Iris pigment epithelial cell (primary cell): ENCODE measurements around the gene HOXB7.

Experiments
- DNase-seq: peaks from one replicate; pipeline ENCODE4 v3.0.0-alpha.2; 2011; ENCODE audit warnings: low read depth

The HOXB7 gene

DNA sequence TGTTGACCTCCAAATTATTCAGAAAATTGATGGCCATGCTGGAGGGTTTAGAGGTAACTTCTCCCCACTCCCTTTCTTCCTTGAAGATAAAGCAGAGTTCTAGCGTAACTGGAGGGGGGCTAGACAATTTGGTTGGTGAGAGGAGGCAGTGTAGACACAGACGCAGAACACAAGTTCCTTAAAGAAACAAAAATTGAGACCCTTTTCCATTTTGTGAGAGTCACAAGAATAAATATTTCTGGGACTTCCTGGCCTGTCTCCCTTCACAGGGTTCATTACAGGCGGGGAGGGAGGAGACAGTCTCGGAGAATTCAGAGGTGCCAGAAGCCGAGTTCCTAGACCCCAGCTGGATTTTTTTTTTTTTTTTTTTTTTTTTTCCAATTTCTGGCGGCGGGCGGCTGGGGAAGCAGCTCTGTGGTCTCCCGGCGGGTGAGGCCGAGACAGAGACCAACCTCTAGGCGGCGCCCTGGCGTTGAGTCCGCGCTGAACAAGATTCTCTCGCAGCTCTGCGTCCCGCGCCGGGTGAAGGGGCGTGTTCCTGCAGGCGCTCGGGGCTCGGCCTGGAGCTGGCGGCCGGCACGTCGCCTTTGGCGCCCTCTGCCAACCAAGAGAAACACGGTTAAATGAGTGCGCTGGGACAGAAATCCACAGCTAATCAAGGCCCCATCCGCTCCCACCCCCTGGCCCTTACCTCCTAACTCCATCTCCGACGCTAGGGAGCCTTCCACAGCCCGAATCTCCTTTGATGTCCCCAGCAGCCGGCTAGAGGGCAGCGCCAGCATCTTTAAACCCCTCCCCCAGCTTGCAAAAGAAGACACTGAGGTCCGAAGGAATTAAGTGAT, 25.6 kb upstream of the HOXB7 start:
- DNase-seq: peak; percentile 22

DNA sequence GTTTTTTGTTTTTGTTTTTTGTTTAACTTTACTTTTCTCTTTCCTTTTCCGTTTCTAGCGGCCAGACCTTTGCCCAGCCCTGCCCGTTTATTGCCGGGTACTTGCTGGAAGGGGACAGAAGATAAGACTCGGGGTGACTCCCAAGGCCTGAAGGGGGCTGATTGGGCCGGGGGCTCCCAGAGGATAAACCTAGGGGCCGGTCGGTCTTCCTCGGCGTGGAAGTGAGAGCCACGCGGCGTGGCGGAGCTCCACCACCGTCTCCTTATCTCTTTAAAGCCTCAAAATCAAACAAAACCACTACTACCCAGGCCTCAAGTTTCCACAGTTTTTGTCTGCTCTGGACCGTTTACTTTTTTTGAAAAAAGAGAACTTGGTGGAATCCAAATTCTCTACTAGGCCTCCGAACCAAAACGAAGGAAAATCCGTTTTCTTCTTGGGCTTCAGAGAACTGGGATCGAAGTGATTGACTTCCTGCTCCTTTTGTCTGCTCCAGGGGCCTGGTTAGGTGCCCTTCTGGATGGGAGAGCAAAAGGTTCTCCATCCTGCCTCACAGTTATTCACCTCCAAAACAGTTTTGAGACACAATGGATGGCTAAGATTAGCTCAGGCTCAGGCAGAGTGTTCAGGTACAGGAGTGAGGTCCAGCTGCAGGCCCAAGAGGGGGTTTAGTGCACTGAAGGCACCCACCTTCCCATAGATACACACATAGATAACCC, 23.8 kb upstream of the HOXB7 start:
- DNase-seq: no peak

DNA sequence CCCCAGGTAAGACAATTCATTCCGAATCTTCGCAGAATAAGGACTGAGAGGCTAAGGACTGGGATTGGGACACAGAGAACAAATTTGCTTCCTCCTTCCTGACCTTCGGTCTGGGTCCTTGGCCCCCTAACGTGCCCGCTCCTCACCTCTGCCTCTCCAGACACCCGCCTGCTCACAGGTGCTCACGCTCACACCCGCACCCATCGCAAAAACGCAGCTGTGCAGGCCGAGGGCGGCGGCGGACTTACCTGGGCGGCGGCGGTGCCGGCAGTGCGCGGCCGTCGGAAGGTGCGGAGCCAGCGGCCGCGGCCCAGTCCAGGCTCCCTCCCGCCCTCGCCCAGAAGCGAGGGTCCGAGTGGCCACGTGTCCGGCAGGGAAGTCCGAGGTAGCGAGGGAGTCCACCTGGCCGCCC, 22.5 kb upstream of the HOXB7 start:
- no peak for DNase-seq

DNA sequence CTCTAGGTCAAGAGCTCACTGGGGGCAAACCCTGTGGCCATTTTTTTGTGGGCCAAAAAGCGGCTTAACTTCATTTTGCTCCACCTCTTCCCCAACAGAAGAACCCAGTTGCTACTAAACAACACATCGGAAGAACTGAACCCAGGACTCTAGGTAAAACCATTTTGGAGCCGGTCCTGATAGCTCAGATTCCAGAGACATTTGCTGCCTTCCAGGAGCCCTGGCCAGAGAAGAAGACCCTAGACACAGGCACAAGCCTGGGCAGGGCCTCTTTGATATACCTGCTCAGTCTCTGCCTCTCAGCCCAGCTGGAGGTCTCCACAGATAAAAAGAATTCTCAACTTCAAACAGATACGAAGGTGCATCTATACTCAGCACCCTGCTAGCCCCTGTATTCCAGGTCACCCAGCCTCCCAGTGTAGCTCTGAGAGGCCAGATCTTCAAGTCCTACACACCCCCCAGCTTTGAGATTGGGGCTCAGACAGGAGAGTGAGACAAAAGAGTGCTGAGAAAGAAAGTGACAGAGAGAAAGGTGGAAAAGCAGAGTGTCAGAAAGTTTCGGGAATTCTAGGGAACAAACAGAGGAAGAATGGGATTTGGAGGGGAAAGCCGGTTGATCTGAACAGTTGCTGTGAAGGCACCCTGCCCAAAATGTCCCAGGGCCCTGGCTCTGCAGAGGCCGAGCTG, 21.9 kb upstream of the HOXB7 start:
- DNase-seq: no peak

DNA sequence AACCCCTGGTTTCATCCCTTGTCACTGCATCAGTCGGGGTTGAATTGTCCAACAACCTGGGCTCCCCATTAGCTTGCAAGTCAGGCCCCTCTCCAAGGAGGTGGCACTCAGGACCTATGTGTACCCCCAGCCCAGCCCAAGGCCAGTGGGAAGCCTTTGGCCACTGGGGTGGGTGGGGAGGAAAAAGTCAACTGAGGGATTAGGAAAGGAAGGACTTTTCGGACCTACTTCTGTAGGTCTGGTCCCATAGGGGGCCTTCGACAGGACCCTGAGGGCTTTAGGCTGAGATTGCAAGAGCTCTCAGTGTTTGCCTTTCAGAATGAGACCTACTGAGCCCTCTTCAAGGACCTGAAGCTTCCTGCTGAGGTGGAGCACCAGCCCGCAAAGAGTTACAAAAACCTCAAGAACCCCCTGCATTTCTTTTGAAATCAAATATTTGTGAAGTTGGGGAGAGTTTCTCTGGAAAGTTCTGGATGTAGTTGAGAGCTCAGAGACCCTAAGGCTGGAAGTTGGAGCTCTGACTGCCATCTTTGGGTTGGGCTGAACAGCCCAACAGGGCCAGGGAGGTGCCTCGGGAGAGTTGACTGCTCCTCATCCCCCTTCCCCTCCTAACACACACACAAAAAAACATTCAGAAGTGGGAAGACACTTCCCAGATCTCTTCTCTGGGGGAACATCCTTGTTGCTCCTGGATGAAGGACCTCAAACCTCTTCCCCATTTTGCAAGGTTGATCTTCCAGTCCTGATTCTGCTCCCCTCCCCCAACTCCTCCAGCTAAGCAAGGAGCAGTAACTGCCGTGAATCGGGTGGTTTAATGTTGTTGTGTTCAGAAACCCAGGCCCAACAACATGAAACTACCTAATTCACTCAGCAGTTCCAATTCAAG, 21.1 kb upstream of the HOXB7 start:
- DNase-seq: no peak

DNA sequence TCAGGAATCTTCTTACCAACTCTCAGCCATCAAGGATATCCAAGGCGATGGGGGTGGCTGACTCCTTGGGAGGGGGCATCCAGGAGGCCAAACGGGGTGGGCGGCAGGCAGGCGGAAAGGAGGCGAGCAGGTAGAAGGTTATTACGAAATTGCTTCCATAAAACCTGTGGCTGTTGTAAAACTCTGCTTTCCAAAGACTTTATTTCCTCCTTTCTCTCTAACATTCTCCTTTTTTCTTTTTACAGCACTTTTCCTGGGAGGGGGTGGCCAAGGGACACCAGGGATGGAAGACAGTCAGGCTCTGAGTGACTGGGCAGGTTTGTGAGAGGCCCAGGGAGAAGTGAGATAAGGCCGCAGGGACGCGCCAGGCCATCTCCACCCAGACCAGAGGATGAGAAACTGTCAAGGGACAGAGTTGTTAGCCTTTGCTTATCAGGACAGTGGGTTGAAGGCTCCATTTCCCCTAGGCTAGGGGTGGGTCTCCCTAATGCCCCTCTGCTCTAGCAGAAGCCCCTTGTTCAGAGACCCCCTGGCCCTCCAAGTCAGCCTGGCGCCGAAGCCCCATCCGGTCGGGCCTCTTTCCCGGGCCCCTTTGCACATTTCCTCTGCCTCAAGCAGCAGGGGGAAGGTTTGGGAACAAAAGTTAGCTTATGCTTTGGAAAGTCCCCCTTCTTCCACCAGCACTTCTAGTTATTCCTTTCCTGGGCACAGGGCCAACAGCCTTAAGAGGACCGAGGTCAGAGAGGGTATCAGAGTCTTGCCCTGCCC, 20.3 kb upstream of the HOXB7 start:
- no peak for DNase-seq

DNA sequence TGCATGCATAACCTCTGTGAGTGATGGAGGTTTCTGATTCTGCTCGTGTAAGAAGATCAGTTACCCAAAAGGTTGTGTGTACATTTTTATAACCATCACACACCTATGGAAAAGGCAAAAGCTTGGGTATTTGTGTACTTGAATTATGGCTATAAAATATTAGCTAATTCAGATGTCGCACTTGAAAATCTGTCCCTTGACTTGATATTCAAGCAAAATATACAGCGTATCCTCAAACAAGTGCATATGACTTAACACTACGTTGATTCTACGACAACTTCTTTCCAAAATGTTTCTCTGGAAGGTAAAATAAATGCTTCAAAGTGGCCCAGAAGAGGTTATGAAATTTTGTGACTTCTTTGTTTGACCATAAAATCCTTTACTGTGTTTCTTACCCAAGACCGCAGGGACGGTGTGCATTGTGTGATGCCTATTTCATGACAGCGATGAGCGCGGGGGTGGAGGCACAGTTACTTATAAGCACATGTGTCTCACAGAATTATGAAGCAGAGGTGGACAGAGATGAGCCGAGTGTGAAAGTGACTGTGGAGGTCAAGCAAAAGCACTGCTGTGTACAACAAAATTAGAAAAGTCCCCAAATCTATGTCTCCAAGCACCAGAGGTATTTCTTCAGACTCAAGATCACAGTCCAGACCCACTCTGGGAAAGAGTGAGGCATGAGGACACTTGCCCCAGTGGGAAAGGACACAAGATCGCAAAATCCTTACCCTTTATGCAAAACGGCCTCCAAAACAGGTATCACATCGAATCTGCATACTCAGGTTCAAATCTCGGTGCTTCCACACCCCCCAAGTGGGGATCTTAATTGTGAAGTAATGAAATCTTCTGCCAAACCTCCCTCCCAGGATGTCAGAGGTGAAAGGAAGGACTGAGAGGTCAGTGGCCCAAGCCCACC, 19.4 kb upstream of the HOXB7 start:
- DNase-seq: no peak

DNA sequence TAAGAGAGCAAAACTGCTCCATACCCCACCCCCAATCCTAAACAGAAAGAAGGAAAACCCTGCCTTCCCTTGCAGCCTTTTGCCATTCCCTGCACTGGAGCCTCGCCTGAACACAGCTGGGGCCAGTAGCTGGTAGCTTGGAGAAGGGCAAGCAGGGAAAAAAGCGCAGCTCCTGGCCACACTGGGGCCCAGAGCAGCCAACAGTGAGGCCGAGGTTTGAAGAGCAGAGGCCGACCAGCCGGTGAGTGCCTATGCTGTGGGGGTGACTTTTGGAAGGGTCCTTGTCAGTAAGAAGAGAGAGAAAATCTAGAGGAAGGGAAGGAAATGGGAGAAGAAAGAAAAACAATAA, 18.6 kb upstream of the HOXB7 start:
- no peak for DNase-seq

DNA sequence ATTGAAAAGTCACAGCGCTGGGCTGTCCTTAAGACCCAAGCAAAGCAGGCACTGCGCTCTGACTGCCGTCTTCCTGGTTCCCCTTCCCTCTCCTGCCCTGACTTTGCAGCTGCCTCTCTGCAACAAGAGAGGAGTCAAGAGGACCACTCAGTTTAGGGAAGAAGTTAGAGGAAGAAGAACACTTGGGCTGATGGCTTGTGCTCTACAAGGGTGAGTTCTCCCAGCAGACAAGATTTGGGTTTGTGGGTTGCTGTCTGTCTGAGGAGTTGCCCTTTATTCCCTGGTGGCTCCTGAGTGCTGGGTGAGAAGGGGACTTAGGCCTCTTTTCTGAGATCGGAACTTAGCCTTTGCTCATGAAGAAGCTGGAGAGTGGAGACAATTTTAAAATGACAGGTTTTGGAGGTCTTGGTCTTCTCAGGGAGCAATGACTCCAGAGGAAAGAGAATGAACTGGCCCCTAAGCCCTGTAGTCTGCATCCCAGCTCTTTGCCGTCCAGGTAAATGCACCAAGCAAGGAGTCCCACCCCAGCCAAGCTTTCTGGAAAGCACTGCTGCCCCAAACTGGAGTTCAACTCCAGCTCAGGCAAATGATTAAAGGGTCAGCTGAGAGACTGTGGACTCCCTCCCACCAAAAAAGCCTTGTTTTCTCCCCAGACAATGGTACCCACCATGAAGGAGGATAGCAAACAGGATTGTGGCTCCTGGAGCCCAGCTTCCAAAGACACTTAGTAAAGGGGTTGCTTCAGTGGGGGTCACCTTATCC, 18.0 kb upstream of the HOXB7 start:
- no peak for DNase-seq

DNA sequence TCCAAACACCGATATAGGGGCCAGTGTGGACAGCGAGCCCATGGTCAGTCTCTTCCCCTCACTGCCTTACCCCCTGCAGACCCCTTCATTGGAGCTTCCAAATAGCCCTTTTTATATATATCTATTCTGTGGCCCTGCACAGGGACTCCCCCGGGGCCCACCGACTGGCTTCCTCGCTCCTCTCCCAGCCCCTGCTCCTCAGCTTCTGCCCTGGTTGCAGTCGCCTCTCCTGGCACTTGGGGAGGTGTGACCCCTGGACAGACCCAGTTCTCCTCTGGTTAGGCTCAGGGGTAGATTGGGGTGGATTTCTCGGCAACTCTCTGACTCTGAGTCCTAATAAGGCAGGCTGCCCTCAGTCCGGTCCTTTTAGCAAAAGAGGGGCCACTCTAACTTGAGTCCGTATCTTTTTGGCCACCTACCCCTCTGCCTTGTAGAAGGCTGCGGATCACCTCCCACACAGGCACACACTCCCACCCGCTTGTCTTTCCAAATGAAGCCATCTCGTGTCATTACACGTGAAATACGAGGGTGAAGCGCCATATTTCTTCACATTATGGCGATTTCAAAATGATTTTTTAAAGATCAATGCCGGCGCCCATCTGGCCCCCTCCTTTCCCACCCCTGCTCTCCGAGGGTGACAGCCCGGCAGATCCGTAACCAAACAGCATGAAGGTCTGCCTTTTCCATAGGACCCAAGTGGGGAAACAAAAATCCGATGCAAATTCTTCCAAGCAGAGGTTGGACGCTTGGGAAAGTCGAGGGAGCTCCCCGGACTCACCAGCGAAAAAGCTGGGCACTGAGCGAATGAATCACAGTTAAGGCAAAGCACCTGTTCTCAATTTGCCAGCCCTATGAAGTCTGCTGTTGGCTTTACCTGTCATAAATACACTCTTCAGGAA, 17.1 kb upstream of the HOXB7 start:
- no peak for DNase-seq

DNA sequence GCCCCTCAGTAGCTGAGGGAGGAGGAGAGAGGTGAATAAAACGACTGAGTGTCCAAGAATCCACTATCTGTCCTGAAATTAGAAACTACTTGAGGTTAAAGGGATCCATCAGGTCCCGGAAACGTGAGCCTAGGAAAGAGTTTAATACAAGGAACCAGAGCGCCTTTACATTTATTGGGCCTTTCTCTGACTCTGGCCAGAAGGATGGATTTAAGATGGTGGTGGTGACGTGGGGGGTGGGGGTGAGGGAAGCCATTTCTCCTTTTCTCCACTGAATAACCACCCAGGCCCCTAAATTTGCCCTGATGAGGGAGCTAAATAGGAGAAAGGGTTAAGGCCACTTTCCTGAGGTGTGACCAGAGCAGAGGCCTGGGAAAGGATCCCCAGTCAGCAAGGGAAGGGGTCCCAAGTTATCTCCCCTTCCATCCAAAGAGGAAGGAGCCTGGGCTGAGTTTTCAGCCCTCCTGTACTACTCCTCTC, 16.3 kb upstream of the HOXB7 start:
- no peak for DNase-seq

DNA sequence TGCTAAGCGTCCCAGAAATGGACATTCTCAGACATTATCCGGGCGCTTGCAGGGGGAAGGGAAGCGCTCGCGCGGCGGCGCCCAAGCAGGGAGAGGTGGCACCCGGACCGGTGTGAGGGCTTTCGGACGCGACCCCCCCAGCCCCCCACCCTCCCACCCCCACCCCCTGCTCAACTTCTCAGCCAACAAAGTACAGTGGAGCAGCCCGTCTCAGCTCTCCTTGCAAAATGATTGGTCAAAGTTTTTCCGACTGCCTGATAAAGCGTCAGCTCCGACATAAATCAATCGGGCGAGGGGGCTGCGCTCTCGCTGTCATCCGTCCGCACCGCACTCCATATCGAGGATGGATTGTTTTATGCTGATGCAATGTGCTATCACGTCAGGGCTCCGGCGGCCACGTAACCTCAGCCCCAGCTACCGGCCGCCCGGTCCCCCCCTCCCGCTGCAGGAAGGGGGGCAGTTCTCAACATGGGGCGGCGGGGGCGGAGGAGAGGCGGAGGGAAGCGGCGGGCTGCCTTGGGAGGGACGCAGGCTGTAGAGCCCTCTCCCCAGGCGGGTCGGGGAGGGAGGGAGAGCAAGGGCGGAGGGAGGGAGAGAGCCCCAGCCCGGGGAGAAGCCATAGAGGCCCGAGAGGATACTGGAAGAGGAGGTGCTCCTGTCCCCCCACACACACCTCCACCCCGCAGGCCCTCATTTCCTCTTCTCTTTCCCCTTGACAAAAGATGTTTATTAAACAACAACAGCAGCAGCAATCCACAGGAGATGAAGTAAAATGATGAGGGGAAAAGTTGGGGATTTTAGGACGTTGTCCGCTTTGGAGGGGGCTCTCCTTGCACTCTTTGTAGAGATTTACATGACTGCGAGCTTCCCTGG, 15.7 kb upstream of the HOXB7 start, which contains the start of gene HOXB9:
HOXB9 (minus strand) TSS at position 114 of the 873 bp plus-strand sequence; CDS start at position 25, 89 bp downstream.
- no peak for DNase-seq

DNA sequence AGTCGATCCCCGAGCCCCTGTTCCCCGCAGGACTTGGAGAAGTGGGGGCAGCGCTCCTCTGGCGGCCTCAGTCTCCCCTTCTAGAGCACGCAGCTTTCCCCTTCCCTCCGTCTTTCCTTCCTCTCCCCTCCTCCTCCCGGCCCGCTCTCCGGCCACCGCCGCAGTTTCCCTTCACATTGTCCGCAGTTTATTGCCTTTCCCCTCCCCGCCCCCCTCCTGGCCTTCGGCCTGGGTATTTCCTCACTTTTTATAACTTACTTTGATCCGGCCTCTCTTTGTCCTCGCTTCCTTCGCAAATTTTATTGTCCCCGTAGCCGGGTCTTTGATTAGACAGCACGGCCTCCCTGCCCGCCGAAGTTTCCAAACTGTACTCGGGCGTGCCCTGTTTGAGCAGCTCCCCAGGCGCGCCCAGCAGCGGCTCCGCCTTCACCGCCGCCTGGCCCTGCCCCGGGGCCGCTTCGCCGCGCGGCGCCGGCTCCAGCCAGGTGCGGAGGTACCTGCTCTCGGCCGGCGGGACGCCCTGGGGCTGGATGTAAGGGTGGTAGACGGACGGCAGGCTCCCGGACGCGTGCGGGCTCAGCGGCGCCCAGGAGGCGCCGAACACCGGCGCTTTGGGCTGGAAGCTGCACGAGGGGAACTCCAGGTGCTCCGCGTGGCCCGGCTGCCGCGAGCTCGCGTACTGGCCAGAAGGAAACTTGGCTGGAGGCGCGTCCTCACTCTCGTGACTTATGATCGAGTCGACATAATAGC, 14.9 kb upstream of the HOXB7 start:
- no peak for DNase-seq

DNA sequence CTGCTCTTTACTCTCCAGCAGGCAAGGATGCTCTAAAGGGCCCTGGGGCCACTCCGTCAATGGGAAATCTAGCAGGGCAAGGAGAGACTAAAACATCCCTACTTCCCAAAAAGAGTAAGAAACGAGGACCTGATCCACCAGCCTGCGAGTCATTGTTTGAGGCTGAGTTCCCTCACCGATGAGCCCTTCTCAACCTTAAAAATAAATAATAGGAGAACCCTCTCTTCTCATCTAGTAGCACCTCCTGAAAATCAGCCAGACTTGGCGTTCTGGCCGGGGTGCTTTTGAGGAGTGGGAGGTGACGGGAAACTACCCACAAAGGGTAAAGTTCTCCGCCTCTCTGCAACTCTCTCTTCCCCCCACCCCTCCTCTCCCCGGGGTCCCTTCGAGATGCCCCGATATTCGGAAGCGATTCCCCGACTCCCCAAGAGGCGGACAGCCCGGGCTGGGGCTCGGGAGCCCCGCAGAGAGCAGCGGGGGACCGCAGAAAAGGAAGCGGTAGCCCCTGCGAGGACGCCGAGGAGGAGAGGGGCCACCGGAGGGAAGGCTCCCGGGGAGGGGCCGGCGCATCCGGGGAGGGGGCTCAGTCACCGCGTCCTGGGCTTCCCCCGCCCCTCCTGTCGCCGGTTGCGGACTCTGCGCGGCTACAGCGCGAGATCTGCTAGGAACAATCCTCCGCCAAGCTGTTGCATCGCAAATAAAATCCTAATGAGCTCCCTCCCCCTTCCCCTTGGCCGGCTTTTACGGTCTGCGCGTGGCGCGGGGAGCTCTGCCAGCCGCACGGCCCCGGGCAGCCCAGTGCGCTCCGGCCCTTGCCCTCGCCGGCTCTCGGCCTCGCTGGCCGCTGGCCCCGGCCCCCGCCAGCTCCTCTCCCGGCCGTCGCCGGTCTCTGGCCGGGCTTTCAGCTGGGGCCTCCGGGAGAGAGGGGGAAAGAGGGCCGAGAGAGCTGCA, 14.0 kb upstream of the HOXB7 start:
- no peak for DNase-seq

DNA sequence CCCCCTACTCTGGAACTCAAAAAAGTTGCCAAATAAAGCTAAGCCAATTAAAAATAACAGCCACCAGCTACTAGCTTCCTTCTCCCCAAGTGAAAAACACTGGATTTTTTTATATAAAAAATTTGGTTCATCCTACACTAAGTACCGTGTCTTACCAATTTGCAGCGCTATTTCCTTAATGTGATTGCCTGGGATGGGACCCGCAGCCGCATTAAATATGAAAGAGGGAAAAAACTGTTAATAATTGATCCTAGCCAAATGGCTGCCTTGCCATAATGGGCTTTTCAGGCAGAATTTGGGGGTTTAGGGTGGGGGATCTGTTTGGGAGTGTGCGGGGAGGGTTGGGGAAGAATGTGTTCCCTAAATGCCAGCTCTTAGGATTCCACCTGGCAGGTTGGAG, 13.3 kb upstream of the HOXB7 start:
- DNase-seq: no peak
